GM19328 (cell line): ENCODE data around the gene SHISAL2A.

Experiments used
- ATAC-seq: cut with Tn5 transposase; IDR thresholded peaks from one replicate; pipeline ENCODE4 v1.9.1; 2021; ENCODE audit warnings: mild to moderate bottlenecking, moderate library complexity; ENCODE audit not compliant: unreplicated experiment

Gene SHISAL2A

DNA sequence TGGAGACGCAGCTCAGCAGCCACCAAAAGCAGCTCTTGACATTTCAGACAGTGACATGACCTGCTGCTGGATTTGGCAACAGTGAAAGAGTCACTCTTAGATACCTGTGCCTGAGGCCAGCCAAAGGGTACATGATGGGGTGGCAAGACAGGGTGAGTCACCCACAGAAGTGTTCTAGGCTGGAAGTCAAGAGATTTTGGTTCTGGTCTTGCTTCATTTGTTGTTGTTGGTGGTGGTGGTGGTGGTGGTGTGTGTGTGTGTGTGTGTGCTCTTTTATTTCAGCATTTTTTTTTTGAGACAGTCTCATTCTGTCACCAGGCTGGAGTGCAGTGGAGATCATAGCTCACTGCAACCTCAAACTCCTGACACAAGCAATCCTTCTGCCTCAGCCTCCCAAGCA, 25.8 kb downstream of the SHISAL2A start:
- ATAC-seq, result no peak

DNA sequence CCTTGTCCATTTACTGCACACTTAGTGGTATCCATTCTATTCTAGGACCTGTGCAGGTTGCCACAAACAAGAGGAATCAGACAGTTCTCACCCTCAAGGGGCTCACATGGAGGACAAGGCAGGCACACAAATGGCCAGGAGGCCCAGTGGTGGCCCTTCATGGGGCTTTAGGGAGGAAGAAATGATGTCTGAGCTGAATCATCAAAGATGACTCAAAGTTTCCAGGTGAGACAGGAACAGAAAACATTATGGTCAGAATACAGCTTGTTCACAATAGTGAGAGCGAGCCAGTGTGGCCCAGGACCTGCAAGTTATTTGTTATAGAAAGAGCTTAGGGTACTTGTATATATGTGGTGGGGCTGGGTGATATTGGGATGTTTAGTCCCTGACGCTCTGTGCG, 26.4 kb downstream of the SHISAL2A start:
- ATAC-seq, result no peak

DNA sequence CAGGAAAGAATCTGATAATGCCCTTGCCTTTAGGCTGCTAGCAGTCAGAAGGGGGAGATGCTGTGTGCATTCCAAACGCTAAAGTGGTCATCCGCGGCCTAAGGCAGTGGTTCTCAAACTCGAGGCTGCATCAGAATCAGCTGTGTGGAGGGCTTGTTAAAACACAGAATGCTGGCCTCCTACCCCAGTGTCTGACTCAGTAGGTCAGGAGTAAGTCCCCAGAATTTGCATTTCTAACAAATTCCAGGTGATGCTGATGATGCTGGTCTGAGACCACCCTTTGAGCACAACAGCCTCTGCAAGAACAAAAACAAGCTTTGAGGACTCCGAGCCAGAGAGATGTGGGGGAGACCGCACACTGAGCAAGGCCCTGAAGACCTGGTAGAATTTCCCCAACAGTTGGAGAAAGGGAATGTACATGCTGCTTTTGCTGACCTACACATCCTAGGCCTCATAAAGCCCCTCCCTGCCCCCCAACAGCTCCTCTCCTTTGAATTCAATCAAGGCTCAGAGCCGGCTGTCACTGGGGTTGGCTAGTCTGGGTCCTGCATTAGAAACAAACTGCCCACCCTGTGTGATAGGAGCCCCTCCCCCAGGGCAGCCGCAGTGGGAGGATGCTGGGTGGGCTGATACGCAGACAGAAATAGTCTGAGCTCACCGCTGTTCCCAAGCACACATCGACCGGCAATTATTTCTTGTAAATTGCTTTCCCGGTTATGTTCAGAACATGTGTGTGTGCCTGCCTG, 27.1 kb downstream of the SHISAL2A start:
- ATAC-seq, result no peak

DNA sequence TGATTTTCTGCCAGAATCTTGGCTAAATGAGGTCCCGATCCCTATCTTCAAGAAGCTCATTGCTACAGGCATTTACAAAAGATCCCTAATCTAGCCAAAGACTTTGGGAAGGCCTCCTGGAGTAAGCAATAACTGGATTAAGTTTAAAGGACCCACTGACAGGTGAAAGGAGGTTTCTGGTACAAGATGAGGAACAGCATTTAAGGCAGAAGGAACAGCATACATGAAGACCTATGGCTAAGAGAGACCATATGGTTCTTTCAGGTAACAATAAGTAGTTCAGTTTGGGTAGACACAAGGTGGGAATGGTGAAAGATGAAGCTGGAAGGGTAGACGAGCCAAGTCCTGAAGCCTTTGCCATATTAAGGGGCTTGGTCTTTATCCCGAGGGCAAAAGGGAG, 27.8 kb downstream of the SHISAL2A start:
- no peak for ATAC-seq

DNA sequence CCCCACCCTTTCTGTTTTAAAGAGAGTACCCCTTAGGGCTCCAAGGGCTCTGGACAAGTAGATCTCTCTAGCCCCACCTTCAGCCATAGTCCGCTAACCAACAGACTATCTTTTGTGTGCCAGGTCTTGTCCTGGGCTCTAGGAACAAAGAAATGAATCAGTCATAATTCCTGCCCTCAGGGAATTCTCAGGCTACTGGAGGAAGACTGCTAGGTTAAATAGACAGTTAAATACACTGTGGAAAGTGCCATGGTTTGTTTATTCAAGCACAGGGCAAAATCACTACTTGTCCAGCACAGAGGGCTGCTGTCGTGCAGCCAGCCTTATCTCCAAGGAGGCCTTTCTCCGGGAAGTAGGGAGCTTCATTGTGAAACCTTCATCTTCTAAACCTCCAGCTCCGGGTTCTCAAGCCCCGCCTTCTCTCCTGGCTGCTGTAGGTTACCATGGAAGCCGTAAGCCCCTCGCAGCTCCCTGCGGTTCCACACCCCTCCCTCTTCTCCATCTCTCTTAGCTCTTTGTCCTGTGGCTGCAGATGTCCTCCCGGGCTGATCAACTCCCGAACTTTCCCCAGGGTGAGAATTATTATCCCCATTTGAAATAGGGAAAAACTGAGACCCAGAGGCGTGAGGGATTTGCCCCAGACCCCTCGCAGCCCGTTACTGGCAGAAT, 29.8 kb downstream of the SHISAL2A start:
- ATAC-seq, result no peak

DNA sequence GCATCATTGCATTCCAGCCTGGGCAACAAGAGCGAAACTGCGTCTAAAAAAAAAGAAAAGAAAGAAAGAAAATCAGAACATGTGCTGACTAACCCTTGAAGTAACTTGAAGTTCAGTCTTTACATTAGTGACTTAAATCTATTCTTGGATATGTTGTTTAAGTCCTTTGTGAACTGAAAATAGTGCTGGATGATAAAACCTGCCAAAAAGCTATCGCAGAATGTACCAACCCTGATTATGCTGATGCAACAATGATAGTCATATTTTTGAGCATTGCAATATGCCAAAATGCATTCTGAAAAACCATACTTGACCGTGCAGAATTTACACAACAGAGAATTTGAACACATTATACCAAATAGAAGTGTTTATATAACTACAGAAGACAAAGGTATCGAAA, 30.7 kb downstream of the SHISAL2A start:
- no peak for ATAC-seq

DNA sequence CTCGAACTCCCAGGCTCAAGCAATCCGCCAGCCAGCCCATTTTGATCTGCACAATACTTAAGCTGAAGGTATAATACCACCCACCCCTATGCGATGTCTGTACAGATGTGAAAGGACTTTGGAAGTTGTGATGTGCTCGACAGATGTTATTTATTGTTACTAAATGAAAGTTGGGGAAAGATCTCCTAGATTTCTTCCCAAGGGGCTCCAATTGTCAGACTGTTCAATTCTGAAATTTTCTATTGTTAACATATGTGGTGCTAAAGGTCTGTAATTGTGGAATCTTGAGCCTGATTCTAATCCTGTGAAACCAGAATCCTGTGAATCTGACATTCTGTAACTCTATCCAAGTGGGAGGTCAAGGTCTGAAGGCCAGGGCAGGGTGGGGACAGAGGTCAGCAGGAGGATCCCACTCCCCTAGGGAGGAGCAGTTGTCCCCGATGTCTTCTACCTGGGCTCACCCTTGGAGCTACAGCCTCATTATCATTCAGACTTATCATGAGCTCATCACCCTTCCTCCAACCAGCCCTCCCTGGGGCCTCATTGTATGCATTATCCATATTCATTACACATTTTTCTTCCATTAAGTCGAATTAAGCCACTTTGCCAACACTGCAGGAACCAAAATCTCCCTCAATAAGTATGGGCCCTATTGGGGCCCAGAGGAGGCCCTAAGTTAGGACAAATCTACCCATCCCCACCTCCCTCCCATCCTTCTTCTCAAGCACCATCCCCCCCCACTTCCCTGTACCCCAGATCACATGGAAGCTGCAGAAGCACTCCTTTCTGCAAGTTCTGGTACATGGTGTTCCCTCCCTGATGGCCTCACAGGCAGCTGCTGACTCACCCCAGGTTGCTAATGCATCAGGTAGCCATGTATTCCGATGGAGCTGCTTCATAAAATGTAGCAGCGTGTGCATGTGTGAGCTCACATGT, 32.3 kb downstream of the SHISAL2A start:
- ATAC-seq, result no peak

DNA sequence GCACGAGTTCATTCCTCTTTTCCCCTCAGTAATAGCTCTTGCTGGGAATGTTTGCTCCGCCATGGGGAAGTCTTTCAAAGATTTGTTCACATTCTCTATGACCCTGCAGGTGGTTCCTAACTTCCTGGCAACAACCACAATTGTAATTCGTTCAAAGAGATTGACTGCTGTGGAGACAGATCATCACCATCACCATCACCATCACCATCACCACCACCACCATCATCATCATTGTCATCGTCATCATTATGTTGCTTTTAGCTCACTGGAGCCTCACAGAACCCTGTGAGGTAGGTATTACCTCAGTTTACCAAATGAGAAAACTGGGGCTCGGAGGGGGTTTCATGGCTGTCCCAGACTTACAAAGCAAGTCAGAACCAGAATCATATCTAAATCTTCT, 34.3 kb downstream of the SHISAL2A start:
- ATAC-seq, result no peak

DNA sequence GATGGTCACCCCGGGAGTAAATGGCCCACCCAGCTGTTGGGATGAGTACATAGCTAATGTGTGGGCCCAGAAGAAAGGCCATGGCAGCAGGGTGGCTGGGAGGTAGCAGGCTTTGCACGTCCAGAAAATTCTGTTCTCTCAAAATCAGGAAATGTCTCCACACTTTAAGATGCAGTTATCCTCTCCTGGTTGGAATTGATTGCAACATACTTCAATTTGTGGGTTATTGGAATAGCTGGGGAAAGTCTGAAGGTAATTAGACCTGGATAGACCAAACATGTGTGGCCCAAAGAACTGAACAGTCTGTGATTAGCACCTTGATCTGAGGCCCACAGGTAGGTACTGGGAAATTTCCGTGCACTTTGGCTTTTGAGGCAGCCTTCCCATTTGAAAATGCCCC, 35.0 kb downstream of the SHISAL2A start:
- no peak for ATAC-seq

DNA sequence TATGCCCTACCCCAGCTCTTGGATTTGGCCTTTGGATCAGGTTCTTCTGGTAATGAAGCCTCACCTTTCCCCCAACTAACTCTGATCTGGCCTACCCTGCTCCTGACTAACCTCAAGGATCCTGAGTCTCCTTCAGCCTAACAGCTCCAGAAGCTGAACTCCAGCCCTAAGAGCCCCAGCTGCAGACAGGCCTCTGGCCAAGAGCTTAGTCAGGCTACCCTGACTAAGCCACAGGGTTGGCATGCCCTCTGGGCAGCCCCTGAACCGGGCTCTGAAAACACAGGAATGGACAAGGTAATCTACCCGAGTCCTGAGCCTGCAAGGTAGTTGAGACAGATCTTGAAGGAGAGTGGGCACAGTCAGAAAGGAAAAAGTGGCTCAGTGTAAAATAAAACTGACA, 35.7 kb downstream of the SHISAL2A start:
- no peak for ATAC-seq

DNA sequence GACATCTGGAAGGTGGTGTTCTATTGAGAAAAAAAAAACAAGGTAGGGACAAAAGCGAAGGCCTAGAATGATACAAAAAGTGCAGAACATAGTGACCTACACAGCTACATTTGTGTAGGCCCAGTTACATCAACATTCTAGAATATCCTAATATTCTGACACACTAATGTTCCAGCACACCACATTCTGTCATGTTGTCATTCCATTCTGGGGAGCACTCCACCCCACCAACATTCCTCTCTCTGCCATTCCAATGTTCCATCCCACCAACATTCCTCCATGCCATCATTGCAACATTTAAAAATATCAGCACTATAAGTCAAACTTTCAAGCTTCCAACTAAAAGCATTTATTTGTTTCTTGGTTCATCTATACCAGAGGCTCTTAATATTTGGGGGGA, 36.7 kb downstream of the SHISAL2A start:
- ATAC-seq, result no peak

DNA sequence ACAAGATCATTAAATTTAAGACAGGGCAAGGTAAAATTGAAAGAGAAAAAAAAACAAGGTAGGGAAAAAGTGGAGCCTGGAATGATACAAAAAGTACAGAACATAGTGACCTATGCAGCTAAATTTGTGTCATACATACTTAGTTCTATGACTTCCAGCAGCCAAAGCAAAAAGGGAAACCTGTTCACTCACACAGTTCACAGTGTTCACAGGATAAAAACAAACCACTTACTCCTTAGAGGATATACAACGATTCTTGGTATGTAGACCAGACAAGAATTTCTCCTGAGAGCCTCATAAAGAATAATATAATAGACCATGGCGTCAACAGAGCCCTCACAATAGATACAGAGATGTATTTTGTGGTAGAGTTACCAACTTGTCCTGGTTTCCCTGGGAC, 37.6 kb downstream of the SHISAL2A start:
- ATAC-seq, result no peak

DNA sequence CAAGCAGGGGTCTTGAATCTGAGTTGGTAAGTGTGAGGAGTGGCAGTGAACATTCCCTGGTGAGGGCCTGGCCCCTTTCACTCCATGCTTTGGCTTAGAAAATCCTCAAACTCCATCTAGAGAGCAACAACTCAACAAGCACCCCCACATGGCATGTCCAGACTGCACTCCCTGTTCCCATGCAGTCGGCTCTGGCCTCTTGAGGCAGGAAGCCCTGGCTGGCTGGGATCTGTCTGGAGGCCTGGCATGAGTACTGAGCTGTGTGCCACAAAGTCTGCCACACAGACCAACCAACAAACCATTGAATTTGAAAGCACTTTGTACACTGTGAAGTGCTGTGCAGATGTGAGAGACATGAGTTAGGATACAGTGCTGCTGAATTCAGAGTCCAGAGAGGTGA, 40.0 kb downstream of the SHISAL2A start:
- no peak for ATAC-seq

DNA sequence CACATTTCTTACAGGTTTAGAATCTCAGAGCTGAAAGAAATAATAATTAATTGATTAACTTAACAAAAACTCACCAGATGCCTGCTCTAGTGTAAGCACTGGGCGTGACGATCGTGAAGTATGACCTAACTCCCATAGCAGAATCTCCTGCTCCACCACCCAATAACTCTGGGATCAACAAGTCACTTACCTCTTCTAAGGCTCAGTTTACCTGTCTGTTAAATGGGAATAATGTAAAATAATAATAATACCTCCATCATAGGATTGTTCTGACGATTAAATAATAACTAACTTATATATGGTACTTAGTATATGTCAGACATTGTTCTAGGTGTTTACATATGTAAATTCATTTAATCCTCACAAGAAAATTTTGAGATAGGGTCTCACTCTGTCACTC, 40.5 kb downstream of the SHISAL2A start:
- ATAC-seq, result no peak

DNA sequence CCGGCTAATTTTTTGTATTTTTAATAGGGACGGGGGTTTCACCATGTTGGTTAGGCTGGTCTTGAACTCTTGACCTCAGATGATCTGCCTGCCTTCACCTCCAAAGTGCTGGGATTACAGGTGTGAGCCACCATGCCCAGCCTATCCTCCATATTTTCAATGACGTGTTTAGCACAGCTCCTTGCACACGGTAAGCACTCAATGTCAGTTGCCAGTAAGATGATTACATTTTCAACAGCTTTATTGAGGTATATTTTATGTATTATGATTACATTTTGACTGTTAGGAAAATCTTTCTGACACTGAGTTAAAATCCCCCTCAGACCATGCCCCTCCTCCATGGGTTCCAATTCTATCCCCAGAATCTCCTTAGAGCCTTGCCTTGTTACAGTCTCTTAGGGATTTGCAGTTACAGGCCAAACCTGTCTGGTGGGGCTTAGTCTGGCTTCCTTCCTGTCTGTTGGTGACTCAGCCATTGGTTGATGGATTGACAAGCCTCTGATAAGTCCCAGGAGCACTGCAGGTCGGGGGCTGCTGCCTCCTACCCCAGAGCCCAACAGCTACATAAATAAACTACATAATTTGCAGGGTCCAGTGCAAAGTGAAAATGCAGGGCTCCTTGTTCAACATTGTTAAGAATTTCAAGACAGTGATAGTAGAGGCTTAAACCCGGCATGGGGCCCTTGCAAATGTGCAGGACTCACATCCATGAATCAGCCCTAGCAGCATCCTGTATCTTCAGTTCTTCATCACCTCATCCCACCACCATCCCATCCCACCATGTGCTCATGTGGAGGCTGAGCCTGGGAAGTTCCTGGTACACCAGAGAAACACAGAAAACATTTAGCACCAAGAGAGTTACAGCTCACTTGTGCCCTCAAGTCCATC, 41.8 kb downstream of the SHISAL2A start:
- no peak for ATAC-seq

DNA sequence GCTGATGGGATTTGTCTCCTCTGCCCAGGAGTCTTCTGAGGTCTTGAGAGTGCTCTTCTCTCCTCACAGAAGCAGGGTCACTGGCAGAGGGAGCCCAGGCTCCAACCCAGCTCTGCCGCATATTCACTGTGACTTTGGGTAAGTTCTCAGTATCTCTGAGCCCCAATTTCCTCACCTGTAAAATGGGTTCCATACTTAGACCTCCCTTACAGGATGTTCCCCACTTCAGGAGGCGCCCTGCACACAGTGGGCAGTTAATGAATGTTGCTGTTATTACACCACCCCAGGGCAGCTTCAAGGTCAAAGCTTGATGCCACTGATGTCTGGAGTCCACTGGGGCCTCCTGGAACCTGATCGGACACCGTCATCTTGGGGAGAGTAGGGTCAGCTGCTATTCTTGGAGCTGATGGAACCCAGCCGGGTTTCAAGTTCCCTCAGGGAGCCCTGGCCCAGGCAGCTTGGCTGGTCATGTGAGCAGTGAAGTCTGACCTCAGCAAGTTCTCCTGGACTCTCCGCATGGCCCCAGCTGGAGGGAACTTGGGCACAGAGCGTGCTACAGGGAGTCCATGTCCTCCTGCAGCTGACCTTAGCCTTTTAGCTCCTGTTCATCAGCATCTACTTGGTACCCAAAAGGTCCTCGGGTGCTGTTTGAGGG, 43.4 kb downstream of the SHISAL2A start:
- no peak for ATAC-seq

DNA sequence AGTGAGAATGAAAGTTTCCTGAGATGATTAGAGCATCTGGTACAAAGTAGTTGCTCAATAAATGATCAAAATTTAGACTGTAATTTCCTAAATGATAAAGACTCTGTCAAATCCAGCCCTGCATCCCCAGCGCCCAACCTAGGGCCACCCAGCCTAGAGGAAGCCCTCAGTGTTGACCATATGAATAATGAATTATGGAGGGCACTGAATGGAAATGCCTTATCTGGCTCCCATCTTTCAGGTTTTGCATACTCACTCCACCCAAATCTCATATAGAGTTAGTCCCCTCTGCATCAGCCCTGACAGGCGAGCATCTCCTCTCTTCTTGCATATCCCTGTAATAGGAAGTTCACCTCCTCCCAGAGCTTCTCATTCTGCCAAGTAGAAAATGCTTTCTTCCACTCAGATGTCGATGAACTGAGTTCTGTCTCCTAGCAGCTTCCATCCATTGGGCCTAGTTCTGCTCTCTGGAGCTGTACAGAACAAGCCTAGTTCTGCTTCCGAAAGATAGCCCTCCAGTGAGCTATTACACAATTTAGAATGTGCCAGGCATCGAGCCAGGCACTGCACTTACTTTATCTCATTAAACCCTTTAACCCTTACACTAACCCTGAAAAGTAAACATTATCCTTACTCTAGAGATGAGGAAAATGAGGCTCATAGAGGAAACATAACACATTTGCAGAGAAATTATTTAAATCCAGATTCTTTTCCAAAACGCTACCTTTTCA, 44.3 kb downstream of the SHISAL2A start:
- ATAC-seq, result no peak

DNA sequence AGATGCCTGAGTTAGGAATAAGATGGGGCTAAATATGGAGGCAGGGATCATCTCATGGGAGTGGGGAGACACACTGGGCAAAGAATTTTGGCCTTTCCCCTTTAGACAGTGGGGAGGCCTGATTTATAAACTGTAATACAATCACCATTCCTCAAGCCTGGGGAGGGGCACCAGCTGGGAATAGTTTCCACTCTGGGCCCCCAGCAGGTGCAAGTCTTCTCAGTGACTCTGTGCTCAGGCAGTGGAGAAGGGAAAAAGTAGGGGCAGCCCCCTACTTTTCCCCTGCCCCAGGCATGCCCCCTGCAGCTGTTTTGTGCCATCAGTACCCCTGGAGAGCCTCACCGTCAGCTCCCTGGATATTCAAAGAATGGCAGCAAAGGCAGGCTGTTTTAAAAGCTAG, 46.1 kb downstream of the SHISAL2A start:
- no peak for ATAC-seq

DNA sequence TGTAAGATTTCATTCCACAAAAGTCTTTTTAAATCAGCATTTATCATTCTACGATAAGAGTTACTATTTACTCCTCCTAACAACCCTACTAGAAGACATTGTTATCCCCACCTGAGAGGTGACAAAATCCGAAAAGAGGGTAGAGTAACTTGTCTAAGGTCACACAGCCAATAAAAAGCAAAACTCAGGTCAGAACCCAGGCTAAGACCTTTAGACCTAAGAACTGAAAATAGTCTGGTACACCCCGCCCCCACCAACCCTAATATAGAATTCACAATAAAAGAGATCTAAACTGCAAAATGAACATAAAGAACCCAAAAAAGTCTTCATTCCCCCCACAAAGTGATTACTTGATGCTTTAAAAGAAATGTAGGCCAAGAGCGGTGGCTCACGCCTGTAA, 46.5 kb downstream of the SHISAL2A start:
- no peak for ATAC-seq

DNA sequence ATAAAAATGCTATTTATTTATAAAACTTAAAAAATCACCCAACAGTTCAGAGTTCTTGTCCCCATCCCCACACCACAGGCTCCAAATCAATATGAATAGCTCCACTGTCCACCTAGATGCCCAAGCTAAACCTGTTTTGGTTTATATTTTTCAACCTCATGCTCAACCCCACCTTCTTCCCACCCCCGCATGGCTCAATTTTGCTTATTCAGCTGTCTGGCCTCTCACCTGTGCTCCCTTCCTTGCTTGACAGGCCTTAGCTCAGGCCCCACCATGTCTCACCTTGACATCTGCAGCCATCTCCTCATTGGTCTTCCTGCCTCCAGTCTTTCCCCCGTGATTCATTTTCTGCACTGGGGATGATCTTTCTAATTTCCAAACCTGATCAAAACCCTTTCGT, 47.4 kb downstream of the SHISAL2A start:
- no peak for ATAC-seq
